Neural crest cell (in vitro differentiated cells): Measurements from ENCODE around the gene PREPL. TPM values are rescaled to one million over a fixed set of nuclear protein-coding genes. Genes with fewer than 3 reads are reported as not detected.

Experiments used
- DNase-seq: peaks from one replicate; pipeline ENCODE4 v3.0.0; 2021; ENCODE audit warnings: low read depth, mixed read lengths, low spot score
- H3K27ac Mint-ChIP-seq: one replicate; pipeline ENCODE4 v1.8.0; 2021; ENCODE audit warnings: mild to moderate bottlenecking, mixed read lengths; ENCODE audit not compliant: unreplicated experiment
- H3K27me3 Mint-ChIP-seq: 2 replicates; pipeline ENCODE4 v1.8.0; 2021; ENCODE audit warnings: low read depth, mild to moderate bottlenecking, mixed read lengths
- H3K36me3 Mint-ChIP-seq: 2 replicates; pipeline ENCODE4 v1.8.0; 2021; ENCODE audit warnings: low read depth, mild to moderate bottlenecking, mixed read lengths
- H3K4me1 Mint-ChIP-seq: 2 replicates; pipeline ENCODE4 v1.8.0; 2021; ENCODE audit warnings: mixed read lengths
- H3K4me3 Mint-ChIP-seq: one replicate; pipeline ENCODE4 v1.8.0; 2021; ENCODE audit warnings: mild to moderate bottlenecking, mixed read lengths
- H3K9me3 Mint-ChIP-seq: 2 replicates; pipeline ENCODE4 v1.8.0; 2021; ENCODE audit warnings: mixed read lengths
- total RNA-seq: library from RNA; stranded (reverse); gene quantifications from 2 replicates; pipeline ENCODE4 v1.2.1, GENCODE V29; 2021
- TF ChIP-seq, protein P1 (sequence below): fragments of 200-600 bp; sonication (generic); conservative IDR thresholded peaks from 2 replicates; pipeline ENCODE4 v1.5.0; 2021; ENCODE audit warnings: antibody characterized with exemption, mild to moderate bottlenecking

The PREPL gene
- total RNA-seq, 1 donor from 2014 or later = 46.1 TPM

GRCh38 chr2:44296653-44297052, 64.6 kb downstream of the PREPL start:
- Mint-ChIP-seq H3K4me3 (no peak overlapping the region), H3K27me3 (no peaks in the 10 kb centered on the region), H3K27ac (no peak overlapping the region), H3K9me3 (no peaks in the 10 kb centered on the region), H3K4me1 (peaks cover 4% of the 10 kb centered on the region), H3K36me3 (no peaks in the 10 kb centered on the region)
- DNase-seq = no peak
- TF ChIP-seq, protein P1, sequence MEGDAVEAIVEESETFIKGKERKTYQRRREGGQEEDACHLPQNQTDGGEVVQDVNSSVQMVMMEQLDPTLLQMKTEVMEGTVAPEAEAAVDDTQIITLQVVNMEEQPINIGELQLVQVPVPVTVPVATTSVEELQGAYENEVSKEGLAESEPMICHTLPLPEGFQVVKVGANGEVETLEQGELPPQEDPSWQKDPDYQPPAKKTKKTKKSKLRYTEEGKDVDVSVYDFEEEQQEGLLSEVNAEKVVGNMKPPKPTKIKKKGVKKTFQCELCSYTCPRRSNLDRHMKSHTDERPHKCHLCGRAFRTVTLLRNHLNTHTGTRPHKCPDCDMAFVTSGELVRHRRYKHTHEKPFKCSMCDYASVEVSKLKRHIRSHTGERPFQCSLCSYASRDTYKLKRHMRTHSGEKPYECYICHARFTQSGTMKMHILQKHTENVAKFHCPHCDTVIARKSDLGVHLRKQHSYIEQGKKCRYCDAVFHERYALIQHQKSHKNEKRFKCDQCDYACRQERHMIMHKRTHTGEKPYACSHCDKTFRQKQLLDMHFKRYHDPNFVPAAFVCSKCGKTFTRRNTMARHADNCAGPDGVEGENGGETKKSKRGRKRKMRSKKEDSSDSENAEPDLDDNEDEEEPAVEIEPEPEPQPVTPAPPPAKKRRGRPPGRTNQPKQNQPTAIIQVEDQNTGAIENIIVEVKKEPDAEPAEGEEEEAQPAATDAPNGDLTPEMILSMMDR = no peak

DNA sequence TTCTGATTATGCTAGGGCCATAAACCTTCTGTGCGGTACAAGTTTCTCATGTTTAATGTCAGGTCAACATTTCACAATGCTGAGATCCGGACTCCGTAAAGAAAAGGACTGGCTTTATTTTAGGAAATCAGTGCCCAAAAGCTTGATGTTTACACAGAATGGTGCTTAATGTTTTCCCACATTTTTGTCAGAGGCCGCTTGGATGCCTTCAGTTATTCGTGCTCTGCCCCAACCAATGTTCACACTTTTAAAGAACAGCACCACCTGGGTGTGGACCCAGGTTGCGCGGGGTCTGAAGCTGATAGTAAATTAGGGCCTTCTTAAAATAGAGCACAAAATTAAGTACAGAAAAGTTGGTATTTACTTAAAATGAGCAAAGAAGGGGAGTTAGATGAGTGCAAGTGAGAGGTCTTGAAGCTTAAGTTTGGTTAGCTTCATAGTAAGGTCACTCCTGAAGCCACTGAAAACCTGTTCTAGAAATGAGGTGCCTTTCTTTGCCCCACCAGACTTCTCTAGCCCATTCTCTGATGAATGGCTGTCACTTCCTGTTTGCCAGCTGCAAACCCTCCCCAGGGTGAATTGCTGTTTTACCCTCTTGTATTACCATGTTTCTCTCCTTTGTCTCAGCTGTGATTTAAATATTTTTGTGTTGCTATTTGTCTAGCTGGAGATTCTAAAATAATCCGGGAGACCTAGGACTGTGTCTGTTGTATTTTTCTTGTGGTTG, 65.5 kb downstream of the PREPL start:
- H3K4me3 Mint-ChIP-seq = no peak overlapping the region
- peak overlapping the region; percentile 11 for H3K27ac Mint-ChIP-seq
- H3K36me3 Mint-ChIP-seq = no peaks in the 10 kb centered on the region

DNA sequence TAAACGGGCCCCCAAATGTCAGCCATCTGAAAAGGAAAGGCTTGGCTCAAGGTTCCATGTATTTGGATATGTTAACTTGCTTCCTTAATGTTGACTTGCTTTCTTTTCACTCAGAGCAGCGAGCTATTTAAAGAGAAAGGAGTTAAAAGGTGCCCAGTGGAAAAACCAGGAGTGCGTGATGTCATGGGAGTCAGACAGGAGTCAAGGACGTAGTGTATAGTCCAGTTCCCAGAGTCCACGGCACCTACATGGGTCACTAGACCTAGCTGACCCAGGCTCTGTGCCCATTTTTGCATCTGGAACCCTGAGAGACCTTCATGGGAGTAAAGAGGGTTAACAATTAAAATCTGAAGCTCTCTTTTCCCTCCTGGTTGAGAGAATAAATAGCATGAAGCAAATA, 66.2 kb downstream of the PREPL start:
- Mint-ChIP-seq H3K4me1 (peaks cover 11% of the 10 kb centered on the region), H3K4me3 (no peak overlapping the region)
- TF ChIP-seq, protein P1 = no peak

More for the DNA sequence above, 65.5 kb downstream of the PREPL start:
- Mint-ChIP-seq H3K9me3 (no peaks in the 10 kb centered on the region), H3K4me1 (peaks cover 5% of the 10 kb centered on the region), H3K27me3 (no peaks in the 10 kb centered on the region)
- no peak for DNase-seq
- TF ChIP-seq, protein P1 = peak; percentile 32

GRCh38 chr2:44291281-44292248, 69.7 kb downstream of the PREPL start:
- TF ChIP-seq, protein P1 = peak; percentile 57
- Mint-ChIP-seq H3K27me3 (no peaks in the 10 kb centered on the region), H3K4me1 (peaks cover 14% of the 10 kb centered on the region), H3K4me3 (no peak overlapping the region), H3K36me3 (no peaks in the 10 kb centered on the region), H3K9me3 (no peaks in the 10 kb centered on the region), H3K27ac (no peak overlapping the region)
- no peak for DNase-seq

More for the DNA sequence above, 66.2 kb downstream of the PREPL start:
- no peaks in the 10 kb centered on the region for H3K27me3 Mint-ChIP-seq
- no peaks in the 10 kb centered on the region for H3K9me3 Mint-ChIP-seq
- no peak overlapping the region for H3K27ac Mint-ChIP-seq
- H3K36me3 Mint-ChIP-seq = no peaks in the 10 kb centered on the region
- DNase-seq = no peak

GRCh38 chr2:44290261-44290660, 71.0 kb downstream of the PREPL start:
- no peak overlapping the region for H3K4me3 Mint-ChIP-seq
- no peaks in the 10 kb centered on the region for H3K36me3 Mint-ChIP-seq
- H3K27ac Mint-ChIP-seq = no peak overlapping the region
- TF ChIP-seq, protein P1 = no peak
- H3K27me3 Mint-ChIP-seq = peaks cover under 1% of the 10 kb centered on the region
- no peaks in the 10 kb centered on the region for H3K9me3 Mint-ChIP-seq
- no peak for DNase-seq
- H3K4me1 Mint-ChIP-seq = peaks cover 10% of the 10 kb centered on the region
